K562 (cell line): Measurements from ENCODE around the gene EEFSEC.

Experiments
- BCLAF1 ChIP-seq, 2 experiments: fragments of 450-650 bp in 1 of 2; IDR thresholded peaks; 2 replicates each; pipeline ENCODE4 v1.6.1; 2011 to 2017; ENCODE audit warnings: low read depth in 2 of 2, antibody characterized with exemption in 1 of 2, borderline replicate concordance in 1 of 2, low read length in 1 of 2, mild to moderate bottlenecking in 1 of 2, mixed read lengths in 1 of 2; ENCODE audit not compliant: control insufficient read depth in 1 of 2
- UBTF ChIP-seq, 2 experiments: IDR thresholded peaks; 2 replicates each; pipeline ENCODE4 v1.6.1; 2012; ENCODE audit warnings: improper control_type of control experiment in 2 of 2, low read depth in 2 of 2, low read length in 2 of 2, borderline replicate concordance in 1 of 2

GRCh38 chr3:128256131-128256530 is 102.8 kb downstream of the EEFSEC start:
- TF ChIP-seq UBTF (IDR thresholded peaks at IDR 0.05; ENCODE audit: borderline replicate concordance in 1 of 2, low read depth in 2 of 2, low read length in 2 of 2) (no peak), BCLAF1 (IDR thresholded peaks at IDR 0.05; ENCODE audit: borderline replicate concordance in 1 of 2, control insufficient read depth in 1 of 2, low read depth in 2 of 2, low read length in 1 of 2) (no peak)
